ENCODE results near the gene CACNA1A.

- no peak for TF ChIP-seq CTCF (IDR thresholded peaks at IDR 0.05)
- no peak for TF ChIP-seq POLR2AphosphoS5 (IDR thresholded peaks at IDR 0.05)
Measured at GRCh38 chr19:13492128-13492527, 14.2 kb downstream of the CACNA1A start.
